GM12891 (cell line): Measurements from ENCODE around the gene SULT2B1.

Experiments
- POLR2A ChIP-seq: IDR thresholded peaks from 2 replicates; pipeline ENCODE4 v1.6.1; 2011; ENCODE audit warnings: low read depth, low read length, control low read depth
- POLR2AphosphoS5 ChIP-seq: IDR thresholded peaks from 2 replicates; pipeline ENCODE4 v1.6.1; 2011; ENCODE audit warnings: low read depth, low read length, control low read depth
- POU2F2 ChIP-seq: IDR thresholded peaks from 2 replicates; pipeline ENCODE4 v1.6.1; 2011; ENCODE audit warnings: low read depth, mild to moderate bottlenecking, control low read depth, low read length, moderate library complexity
- SPI1 ChIP-seq: IDR thresholded peaks from 2 replicates; pipeline ENCODE4 v1.6.1; 2011; ENCODE audit warnings: low read depth, low read length, control low read depth
- TAF1 ChIP-seq: IDR thresholded peaks from 2 replicates; pipeline ENCODE4 v1.6.1; 2011; ENCODE audit warnings: low read depth, low read length, control low read depth

DNA sequence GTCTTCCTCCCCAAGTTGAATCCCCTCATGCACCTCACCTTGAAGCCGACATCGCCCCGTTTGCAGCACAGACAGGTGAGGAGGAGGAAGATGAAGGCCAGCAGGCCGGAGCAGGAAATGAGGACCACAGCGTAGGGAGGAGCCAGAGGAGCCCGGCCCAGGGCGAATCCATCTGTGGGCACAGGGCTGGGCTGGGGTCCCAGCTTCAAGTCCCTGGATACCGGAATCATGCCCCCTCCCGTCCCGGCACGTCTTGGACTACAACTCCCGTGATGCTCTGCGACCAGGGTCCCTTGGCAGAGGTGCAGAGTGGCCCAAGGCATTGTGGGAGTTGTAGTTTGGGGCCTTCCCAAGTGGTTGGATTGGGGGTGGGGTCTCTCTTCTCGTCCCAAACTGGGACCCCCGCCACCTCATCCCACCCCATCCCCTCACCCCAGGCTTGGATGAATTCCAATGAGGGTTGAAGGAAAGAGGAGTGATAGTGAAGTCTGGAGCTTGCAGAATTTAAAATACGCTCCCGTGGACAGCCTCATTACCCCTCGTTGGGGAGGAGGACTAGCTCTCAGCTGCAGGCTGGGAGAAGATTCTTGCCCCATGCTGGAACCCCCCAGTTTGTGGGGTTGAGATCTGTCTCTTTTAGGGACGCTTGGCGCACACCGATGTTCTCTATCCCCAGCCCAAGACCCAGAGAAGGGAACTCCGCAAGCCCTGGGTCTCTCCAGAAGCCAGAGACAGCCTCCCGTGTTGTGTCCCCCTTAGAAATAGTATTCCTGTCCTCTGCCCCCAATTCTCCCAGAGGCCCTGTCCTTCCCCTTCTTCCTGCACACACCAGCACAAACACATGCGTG, 41.3 kb upstream of the SULT2B1 start:
- TF ChIP-seq POLR2A (no peak), POLR2AphosphoS5 (no peak), SPI1 (no peak), TAF1 (no peak), POU2F2 (no peak)
